ENCODE measurements around the gene ATP2A2. TPM values are rescaled to one million over a fixed set of nuclear protein-coding genes. Genes with fewer than 3 reads are reported as not detected.

The ATP2A2 gene
- total and polyA plus RNA-seq, 2 experiments from 2014 or later, result 297 to 400 TPM

DNA sequence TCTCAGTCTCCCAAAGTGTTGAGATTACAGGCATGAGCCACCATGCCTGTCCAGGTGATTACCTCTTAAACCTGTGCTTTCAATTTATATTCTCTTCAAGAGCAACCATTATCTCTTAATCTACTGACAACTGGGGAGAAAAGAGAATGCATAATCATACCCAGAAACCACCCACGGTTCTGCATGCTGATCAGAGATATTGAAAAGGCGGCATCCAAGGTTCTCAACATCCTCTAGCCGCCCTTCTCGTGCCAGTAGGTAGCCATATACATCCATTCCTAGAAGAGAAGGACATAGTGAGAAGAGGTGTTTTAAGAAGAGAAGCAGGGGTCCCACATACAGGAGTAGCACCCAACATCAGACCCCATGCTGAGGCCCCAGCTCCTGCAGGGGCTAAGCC, 101.6 kb downstream of the ATP2A2 start:
- H3K27ac ChIP-seq, result no peak overlapping the region
- TF ChIP-seq, protein P1, sequence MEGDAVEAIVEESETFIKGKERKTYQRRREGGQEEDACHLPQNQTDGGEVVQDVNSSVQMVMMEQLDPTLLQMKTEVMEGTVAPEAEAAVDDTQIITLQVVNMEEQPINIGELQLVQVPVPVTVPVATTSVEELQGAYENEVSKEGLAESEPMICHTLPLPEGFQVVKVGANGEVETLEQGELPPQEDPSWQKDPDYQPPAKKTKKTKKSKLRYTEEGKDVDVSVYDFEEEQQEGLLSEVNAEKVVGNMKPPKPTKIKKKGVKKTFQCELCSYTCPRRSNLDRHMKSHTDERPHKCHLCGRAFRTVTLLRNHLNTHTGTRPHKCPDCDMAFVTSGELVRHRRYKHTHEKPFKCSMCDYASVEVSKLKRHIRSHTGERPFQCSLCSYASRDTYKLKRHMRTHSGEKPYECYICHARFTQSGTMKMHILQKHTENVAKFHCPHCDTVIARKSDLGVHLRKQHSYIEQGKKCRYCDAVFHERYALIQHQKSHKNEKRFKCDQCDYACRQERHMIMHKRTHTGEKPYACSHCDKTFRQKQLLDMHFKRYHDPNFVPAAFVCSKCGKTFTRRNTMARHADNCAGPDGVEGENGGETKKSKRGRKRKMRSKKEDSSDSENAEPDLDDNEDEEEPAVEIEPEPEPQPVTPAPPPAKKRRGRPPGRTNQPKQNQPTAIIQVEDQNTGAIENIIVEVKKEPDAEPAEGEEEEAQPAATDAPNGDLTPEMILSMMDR (IDR thresholded peaks at IDR 0.05; ENCODE audit: low read depth, low read length), result no peak
- H3K9me3 ChIP-seq (ENCODE audit: low read depth), result no peaks in the 10 kb centered on the region
- no peaks in the 10 kb centered on the region for H3K27me3 ChIP-seq
- DNase-seq (ENCODE audit: low read depth in 1 of 2, low spot score in 1 of 2), result no peak
- H3K36me3 ChIP-seq, result peaks cover 60% of the 10 kb centered on the region
- peaks cover 5% of the 10 kb centered on the region for H3K4me1 ChIP-seq (ENCODE audit: low read depth)
- no peak overlapping the region for H3K4me3 ChIP-seq

Other genes with a start within 250 kb of the ATP2A2 start
- 24.8 and 25.0 TPM in 2 replicates for gene C12orf76, start 232.7 kb upstream of the ATP2A2 start, total RNA-seq
- 14.9 and 19.8 TPM in 2 replicates for gene C12orf76, start 232.7 kb upstream of the ATP2A2 start, polyA plus RNA-seq
- gene IFT81, start 156.9 kb upstream of the ATP2A2 start, total RNA-seq, result 19.9 and 30.0 TPM in 2 replicates
- gene IFT81, start 156.9 kb upstream of the ATP2A2 start, polyA plus RNA-seq, result 42.6 and 44.8 TPM in 2 replicates
- gene ANAPC7, start 122.5 kb downstream of the ATP2A2 start, total RNA-seq, result 37.2 and 55.4 TPM in 2 replicates
- gene ANAPC7, start 122.5 kb downstream of the ATP2A2 start, polyA plus RNA-seq, result 48.2 and 54.6 TPM in 2 replicates
- 94.0 and 171 TPM in 2 replicates for gene ARPC3, start 169.1 kb downstream of the ATP2A2 start, total RNA-seq
- 228 and 245 TPM in 2 replicates for gene ARPC3, start 169.1 kb downstream of the ATP2A2 start, polyA plus RNA-seq
- 9.9 and 18.6 TPM in 2 replicates for gene GPN3, start 187.0 kb downstream of the ATP2A2 start, total RNA-seq
- gene GPN3, start 187.0 kb downstream of the ATP2A2 start, polyA plus RNA-seq, result 48.7 and 57.8 TPM in 2 replicates
- 41.8 and 43.3 TPM in 2 replicates for gene FAM216A, start 187.6 kb downstream of the ATP2A2 start, total RNA-seq
- 54.3 and 66.4 TPM in 2 replicates for gene FAM216A, start 187.6 kb downstream of the ATP2A2 start, polyA plus RNA-seq
- 57.7 and 70.1 TPM in 2 replicates for gene VPS29, start 220.9 kb downstream of the ATP2A2 start, total RNA-seq
- gene VPS29, start 220.9 kb downstream of the ATP2A2 start, polyA plus RNA-seq, result 170 and 179 TPM in 2 replicates
- 0.21 and 1.1 TPM in 2 replicates for gene RAD9B, start 221.1 kb downstream of the ATP2A2 start, total RNA-seq
- gene RAD9B, start 221.1 kb downstream of the ATP2A2 start, polyA plus RNA-seq, result 1.5 and 2.3 TPM in 2 replicates

Measured in cardiac muscle cell (in vitro differentiated cells and primary cell).